Myocyte (in vitro differentiated cells): ENCODE results near the gene CFAP77. TPM values are rescaled to one million over a fixed set of nuclear protein-coding genes. Genes with fewer than 3 reads are reported as not detected.

ENCODE experiments used
- DNase-seq: peaks from one replicate; pipeline ENCODE4 v3.0.0-alpha.2; 2012; ENCODE audit warnings: low read depth
- total RNA-seq: library from RNA; depleted of rRNA; stranded (reverse); fragments of >200 nt; gene quantifications from 2 replicates; pipeline ENCODE4 v1.2.3, GENCODE V29; 2014

CFAP77 gene
- total RNA-seq, 1 donor from 2014 or later, result not detected

GRCh38 chr9:132407196-132407595 is 2.8 kb upstream of the CFAP77 start:
- DNase-seq, result no peak

- no peak for DNase-seq
These were observed 1.5 kb upstream of the CFAP77 start for GRCh38 chr9:132408521-132408920.

- DNase-seq, result no peak
These were observed 631 bp downstream of the CFAP77 start for GRCh38 chr9:132410642-132411041.

GRCh38 chr9:132411091-132411508 is 1.1 kb downstream of the CFAP77 start:
- DNase-seq, result peak; percentile 27

GRCh38 chr9:132412089-132412488 is 2.1 kb downstream of the CFAP77 start:
- DNase-seq, result no peak

GRCh38 chr9:132413926-132414325 is 3.9 kb downstream of the CFAP77 start:
- no peak for DNase-seq

- no peak for DNase-seq
These were observed 4.7 kb downstream of the CFAP77 start for GRCh38 chr9:132414731-132415130.

GRCh38 chr9:132415181-132415580 is 5.2 kb downstream of the CFAP77 start:
- no peak for DNase-seq

- no peak for DNase-seq
These were observed 8.8 kb downstream of the CFAP77 start for GRCh38 chr9:132418726-132419363.

- DNase-seq, result no peak
These were observed 12.6 kb downstream of the CFAP77 start for GRCh38 chr9:132422574-132422973.

- DNase-seq, result no peak
These were observed 13.5 kb downstream of the CFAP77 start for GRCh38 chr9:132423503-132423902.

- DNase-seq, result no peak
These were observed 15.1 kb downstream of the CFAP77 start for GRCh38 chr9:132424857-132425674.

GRCh38 chr9:132425675-132426062 is 15.7 kb downstream of the CFAP77 start:
- DNase-seq, result no peak

- DNase-seq, result no peak
These were observed 16.8 kb downstream of the CFAP77 start for GRCh38 chr9:132426639-132427414.

- no peak for DNase-seq
These were observed 21.0 kb downstream of the CFAP77 start for GRCh38 chr9:132430998-132431397.

GRCh38 chr9:132434881-132435280 is 24.9 kb downstream of the CFAP77 start:
- no peak for DNase-seq

GRCh38 chr9:132439153-132439552 is 29.1 kb downstream of the CFAP77 start:
- DNase-seq, result no peak

GRCh38 chr9:132440735-132441134 is 30.7 kb downstream of the CFAP77 start:
- DNase-seq, result no peak

- DNase-seq, result no peak
These were observed 31.4 kb downstream of the CFAP77 start for GRCh38 chr9:132441404-132441803.

- no peak for DNase-seq
These were observed 34.1 kb downstream of the CFAP77 start for GRCh38 chr9:132443951-132444607.

- DNase-seq, result no peak
These were observed 36.9 kb downstream of the CFAP77 start for GRCh38 chr9:132446887-132447286.
